ENCODE data around the gene HVCN1.

The HVCN1 gene

DNA sequence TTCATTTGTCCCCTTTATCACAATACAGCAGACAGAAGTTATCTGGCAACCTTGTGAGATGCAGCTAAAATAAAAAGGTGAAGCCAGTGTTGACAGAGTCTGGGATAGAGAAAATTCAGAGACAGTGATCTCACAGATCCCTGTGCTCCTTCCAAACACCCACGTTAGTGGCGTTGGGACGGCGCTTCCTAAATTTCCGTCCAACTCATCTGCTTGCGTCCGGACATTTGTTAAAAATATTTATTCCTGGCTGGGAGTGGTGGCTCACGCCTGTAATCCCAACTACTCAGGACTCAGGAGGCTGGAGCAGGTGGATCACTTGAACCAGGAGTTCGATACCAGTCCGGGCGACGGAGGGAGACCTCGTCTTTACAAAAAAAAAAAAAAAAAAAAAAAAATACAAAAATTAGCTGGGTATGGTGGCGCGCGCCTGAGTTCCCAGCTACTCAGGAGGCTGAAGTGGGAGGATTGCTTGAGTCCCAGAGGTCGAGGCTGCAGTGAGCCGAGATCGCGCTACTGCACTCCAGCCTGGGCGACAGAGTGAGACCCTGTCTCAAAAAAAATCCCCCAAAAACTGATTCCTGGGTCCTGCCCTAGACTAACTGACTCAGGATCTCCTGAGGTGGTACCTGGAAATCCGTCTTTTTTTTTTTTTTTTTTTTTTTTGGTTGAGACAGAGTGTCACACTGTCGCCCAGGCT, 75.7 kb downstream of the HVCN1 start:
- DNase-seq = no peak

DNA sequence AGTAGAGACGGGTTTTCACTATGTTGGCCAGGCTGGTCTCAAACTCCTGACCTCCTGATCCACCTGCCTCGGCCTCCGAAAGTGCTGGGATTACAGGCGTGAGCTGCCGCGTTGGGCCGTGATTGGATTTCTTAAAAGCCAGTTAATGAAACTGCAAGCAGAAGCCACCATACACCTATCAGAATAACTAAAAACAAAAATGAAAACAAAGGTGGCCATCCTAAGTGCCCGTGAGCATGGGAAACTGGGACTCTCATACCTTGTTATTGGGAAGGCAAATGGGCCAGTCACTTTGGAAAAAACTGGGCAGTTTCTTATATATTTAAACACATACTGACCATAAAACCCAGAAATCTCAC, 82.7 kb downstream of the HVCN1 start:
- DNase-seq = no peak

DNA sequence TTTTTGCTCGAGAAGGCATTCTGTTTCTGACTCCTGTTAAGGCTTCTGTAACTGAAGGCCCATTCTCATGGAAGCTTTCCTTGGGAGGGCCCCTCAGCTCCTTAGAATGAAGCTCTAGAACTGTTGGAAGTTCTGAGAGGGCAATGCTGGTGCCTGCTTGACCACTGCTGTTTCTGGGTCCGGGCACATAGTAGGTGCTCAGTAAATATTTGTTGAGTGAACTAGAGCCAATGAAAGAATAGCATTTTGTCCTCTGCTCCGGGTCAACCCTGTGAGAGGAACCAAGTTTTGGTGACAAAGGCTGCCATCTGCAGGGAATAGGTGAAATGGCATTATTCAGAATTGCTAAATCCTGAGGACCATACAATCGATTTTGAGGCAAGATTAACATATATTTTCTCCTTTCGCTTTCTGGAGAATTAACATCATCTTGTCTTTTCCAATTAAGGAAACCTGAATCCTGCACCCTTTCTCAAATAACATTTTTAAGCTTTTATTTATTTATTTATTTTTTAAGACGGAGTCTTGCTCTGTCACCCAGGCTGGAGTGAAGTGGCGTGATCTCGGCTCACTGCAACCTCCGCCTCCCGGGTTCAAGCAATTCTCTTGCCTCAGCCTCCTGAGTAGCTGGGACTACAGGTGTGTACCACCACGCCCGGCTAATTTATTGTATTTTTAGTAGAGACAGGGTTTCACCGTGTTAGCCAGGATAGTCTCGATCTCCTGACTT, 86.7 kb downstream of the HVCN1 start:
- peak; percentile 77 for DNase-seq

DNA sequence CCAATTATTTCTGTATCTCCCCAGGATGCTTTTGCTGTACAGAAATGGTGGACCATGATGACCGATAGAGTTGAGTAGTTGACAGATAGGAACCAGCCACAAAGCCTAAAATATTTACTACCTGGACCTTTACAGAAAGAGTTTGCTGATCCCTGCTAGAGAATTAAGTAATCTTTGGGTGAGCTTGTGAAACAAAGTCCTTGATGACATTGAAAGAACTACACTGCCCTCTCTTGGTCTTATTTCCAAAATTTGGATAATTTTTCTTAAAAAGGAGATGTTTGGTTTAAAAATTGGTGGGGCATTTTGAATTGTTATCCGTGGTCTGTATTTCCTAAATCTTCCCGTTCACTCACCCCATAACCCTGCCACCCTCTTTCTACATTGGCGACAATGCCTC, 88.7 kb downstream of the HVCN1 start:
- DNase-seq = peak; percentile 70

DNA sequence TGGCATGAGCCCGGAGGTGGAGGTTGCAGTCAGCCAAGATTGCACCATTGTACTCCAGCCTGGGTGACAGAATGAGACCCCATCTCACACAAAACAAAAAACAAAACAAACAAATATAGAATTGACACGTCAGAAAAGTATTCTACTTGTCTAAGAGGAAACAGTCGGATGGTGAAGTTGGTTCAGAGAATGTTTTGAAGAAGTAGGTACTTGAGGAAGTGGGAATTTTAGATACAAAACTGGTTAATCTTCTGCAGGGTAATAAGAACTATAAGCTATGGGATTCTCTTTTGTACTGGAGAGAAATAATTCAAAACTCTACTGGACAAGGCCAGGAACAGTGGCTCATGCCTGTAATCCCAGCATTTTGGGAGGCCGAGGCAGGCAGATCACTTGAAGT, 89.6 kb downstream of the HVCN1 start:
- no peak for DNase-seq

All from CD4-positive, alpha-beta T cell treated with Interleukin-21 for 1 hour (primary cell).